HepG2 (cell line): ENCODE data around the gene TTC28. TPM values are rescaled to one million over a fixed set of nuclear protein-coding genes. Genes with fewer than 3 reads are reported as not detected.

Experiments used
- ATAC-seq: fragments of 200-7000 bp; cut with Tn5 transposase; 3 replicates; pipeline ENCODE4 v1.9.1; 2020; ENCODE audit warnings: mild to moderate bottlenecking, moderate library complexity
- BruUV-seq: library from RNA; stranded (reverse); fragments of 400-500 nt; replicated peaks from 2 replicates; lab custom pipeline; 2021; lab: Mats Ljungman, UMichigan
- CTCF ChIA-PET: fragments of 300-600 bp; formaldehyde crosslinking; extraction: SDS; loops from one replicate; lab custom pipeline; 2021; ENCODE audit warnings: low total read pairs, inconsistent platforms, low intra/inter-chr PET ratio; lab: Yijun Ruan, JAX
- POLR2A ChIA-PET: fragments of 350-600 bp; sonication (Branson Sonifier 250); formaldehyde crosslinking; loops from one replicate; lab custom pipeline; 2020; ENCODE audit warnings: antibody characterized with exemption, inconsistent platforms; lab: Yijun Ruan, JAX
- DNase-seq: peaks from one replicate; pipeline ENCODE4 v3.0.0-alpha.2; 2015; ENCODE audit warnings: low spot score
- FAIRE-seq: peaks from 3 replicates; lab custom pipeline; 2011; peaks lifted over from hg19 to GRCh38; lab: Jason Lieb, UNC
- H2AFZ ChIP-seq: one replicate; pipeline ENCODE4 v1.6.1; 2011; ENCODE audit warnings: low read length, inconsistent platforms
- H3K27ac ChIP-seq: fragments of 300-600 bp; 3 replicates; pipeline ENCODE4 v1.8.0; 2011; ENCODE audit warnings: mixed run types, mild to moderate bottlenecking, mixed read lengths, low read length, inconsistent platforms; ENCODE audit not compliant: insufficient read depth; ENCODE audit errors: extremely low read length
- H3K27me3 ChIP-seq, 2 experiments: fragments of 200-600 bp in 1 of 2; 2 replicates in 1 of 2; 3 replicates in 1 of 2; pipeline versions ENCODE4 v1.6.0 to v1.8.0; 2011; ENCODE audit warnings: low read length in 2 of 2, mild to moderate bottlenecking in 2 of 2, moderate library complexity in 2 of 2, inconsistent platforms in 1 of 2; ENCODE audit not compliant: insufficient read depth in 2 of 2, control insufficient read depth in 1 of 2
- H3K36me3 ChIP-seq, 2 experiments: fragments of 200-600 bp in 1 of 2; replicated peaks in 1 of 2; 2 replicates in 1 of 2; 3 replicates in 1 of 2; pipeline versions ENCODE4 v1.5.1 to v1.8.0; 2011; ENCODE audit warnings: low read length in 2 of 2, inconsistent platforms in 1 of 2; ENCODE audit not compliant: insufficient read depth in 2 of 2, control insufficient read depth in 1 of 2
- H3K4me1 ChIP-seq: 2 replicates; pipeline ENCODE4 v1.5.1; 2012; ENCODE audit warnings: low read length, inconsistent platforms; ENCODE audit not compliant: insufficient read depth
- H3K4me2 ChIP-seq: 2 replicates; pipeline ENCODE4 v1.6.0; 2011; ENCODE audit warnings: low read depth, low read length, inconsistent platforms
- H3K4me3 ChIP-seq, 3 experiments: fragments of 200-600 bp in 1 of 3; sonication (generic), shearing (Covaris generic) in 1 of 3; replicated peaks in 1 of 3; 2 replicates each; pipeline ENCODE4 v1.5.1; 2011 to 2016; ENCODE audit warnings: low read length in 3 of 3, inconsistent platforms in 2 of 3, low read depth in 2 of 3, mild to moderate bottlenecking in 2 of 3, control low read depth in 1 of 3, mixed read lengths in 1 of 3; ENCODE audit not compliant: insufficient read depth in 1 of 3
- H3K79me2 ChIP-seq: one replicate; pipeline ENCODE4 v1.6.1; 2011; ENCODE audit warnings: low read length, inconsistent platforms; ENCODE audit not compliant: insufficient read depth
- H3K9ac ChIP-seq: 2 replicates; pipeline ENCODE4 v1.6.0; 2011; ENCODE audit warnings: mild to moderate bottlenecking, low read depth, low read length, inconsistent platforms; ENCODE audit not compliant: insufficient read depth
- H3K9me3 ChIP-seq: 2 replicates; pipeline ENCODE4 v1.5.1; 2012; ENCODE audit warnings: mild to moderate bottlenecking, low read length
- H4K20me1 ChIP-seq: 2 replicates; pipeline ENCODE4 v1.6.0; 2011; ENCODE audit warnings: inconsistent platforms, mild to moderate bottlenecking, low read length, moderate library complexity; ENCODE audit not compliant: insufficient read depth
- CEBPZ ChIP-seq: IDR thresholded peaks from 2 replicates; pipeline ENCODE4 v1.6.1; 2012; ENCODE audit warnings: low read length, improper control_type of control experiment
- GLMP ChIP-seq: sonication (generic); formaldehyde crosslinking; IDR thresholded peaks from 2 replicates; pipeline ENCODE4 v1.9.0; 2021; ENCODE audit warnings: missing genetic modification reagents, mild to moderate bottlenecking, borderline replicate concordance
- HNRNPUL1 ChIP-seq: fragments of 200-400 bp; formaldehyde crosslinking; IDR thresholded peaks from 2 replicates; pipeline ENCODE4 v1.6.1; 2017; ENCODE audit warnings: low read depth, mild to moderate bottlenecking, low read length, moderate library complexity
- PHB2 ChIP-seq: fragments of 450-650 bp; IDR thresholded peaks from 2 replicates; pipeline ENCODE4 v1.6.1; 2018; ENCODE audit not compliant: partially characterized antibody
- SATB2 ChIP-seq: sonication (generic); formaldehyde crosslinking; IDR thresholded peaks from 2 replicates; pipeline ENCODE4 v1.5.0; 2020; ENCODE audit warnings: missing genetic modification reagents
- TFAP4 ChIP-seq: sonication (generic); IDR thresholded peaks from 2 replicates; pipeline ENCODE4 v1.6.1; 2016; ENCODE audit warnings: low read depth, borderline replicate concordance
- ZIK1 ChIP-seq: sonication (generic); formaldehyde crosslinking; IDR thresholded peaks from 2 replicates; pipeline ENCODE4 v1.5.0; 2020; ENCODE audit warnings: mild to moderate bottlenecking, low read depth, missing genetic modification reagents, borderline replicate concordance
- ZKSCAN8 ChIP-seq: IDR thresholded peaks from 2 replicates; pipeline ENCODE4 v1.6.1; 2016; ENCODE audit warnings: borderline replicate concordance, missing genetic modification reagents, missing compliant biosample characterization
- ZNF232 ChIP-seq: sonication (generic); formaldehyde crosslinking; IDR thresholded peaks from 2 replicates; pipeline ENCODE4 v1.4.0; 2020; ENCODE audit warnings: missing genetic modification reagents, borderline replicate concordance
- ZNF282 ChIP-seq: fragments of 450-650 bp; IDR thresholded peaks from 2 replicates; pipeline ENCODE4 v1.6.1; 2018; ENCODE audit not compliant: partially characterized antibody
- ZNF33A ChIP-seq: sonication (generic); formaldehyde crosslinking; IDR thresholded peaks from 2 replicates; pipeline ENCODE4 v1.5.1; 2020; ENCODE audit warnings: missing genetic modification reagents, mild to moderate bottlenecking, moderate library complexity, borderline replicate concordance
- ZNF354B ChIP-seq: sonication (generic); formaldehyde crosslinking; IDR thresholded peaks from 2 replicates; pipeline ENCODE4 v1.8.0; 2022; ENCODE audit warnings: mild to moderate bottlenecking, missing genetic modification reagents
- ZNF367 ChIP-seq: sonication (generic); formaldehyde crosslinking; IDR thresholded peaks from 2 replicates; pipeline ENCODE4 v1.4.0; 2020; ENCODE audit warnings: missing genetic modification reagents, borderline replicate concordance
- ZNF446 ChIP-seq: sonication (generic); formaldehyde crosslinking; IDR thresholded peaks from 2 replicates; pipeline ENCODE4 v1.5.0; 2020; ENCODE audit warnings: mild to moderate bottlenecking, missing genetic modification reagents
- ZNF564 ChIP-seq: sonication (generic); formaldehyde crosslinking; IDR thresholded peaks from 2 replicates; pipeline ENCODE4 v1.8.1; 2023; ENCODE audit warnings: mild to moderate bottlenecking, missing genetic modification reagents
- ZNF567 ChIP-seq: sonication (generic); formaldehyde crosslinking; IDR thresholded peaks from 2 replicates; pipeline ENCODE4 v1.8.1; 2023; ENCODE audit warnings: mild to moderate bottlenecking, missing genetic modification reagents, borderline replicate concordance
- ZNF572 ChIP-seq: sonication (generic); formaldehyde crosslinking; IDR thresholded peaks from 2 replicates; pipeline ENCODE4 v1.5.1; 2020; ENCODE audit warnings: mild to moderate bottlenecking, missing genetic modification reagents
- ZNF605 ChIP-seq: sonication (generic); formaldehyde crosslinking; IDR thresholded peaks from 2 replicates; pipeline ENCODE4 v1.8.0; 2022; ENCODE audit warnings: mild to moderate bottlenecking, missing genetic modification reagents
- ZNF883 ChIP-seq: sonication (generic); formaldehyde crosslinking; IDR thresholded peaks from 2 replicates; pipeline ENCODE4 v1.5.1; 2020; ENCODE audit warnings: mild to moderate bottlenecking, missing genetic modification reagents; ENCODE audit errors: not compliant biosample characterization
- WGBS: methylation state at CpG from one replicate; pipeline ENCODE4 v1.1.6; 2017; ENCODE audit warnings: low lambda C conversion rate; 5-methylcytosine and 5-hydroxymethylcytosine counted together
- in situ Hi-C: cut with HindIII; loops from 2 replicates; pipeline ENCODE4 v1.10.0; 2017; ENCODE audit warnings: low pct_unique_long_range_greater_than_20kb; ENCODE audit not compliant: extremely low pct_ligation_motif_present
- intact Hi-C: fragments of 100-400 bp; cut with micrococcal nuclease; formaldehyde crosslinking; loops from one replicate; pipeline ENCODE4 v1.10.0; 2022; ENCODE audit not compliant: unreplicated experiment
- polyA plus RNA-seq, 8 experiments: library from polyadenylated mRNA; depleted of rRNA in 3 of 8; stranded (reverse) in 7 of 8; unstranded in 1 of 8; fragments of >200 nt; fragmentation: Illumina TruSeq in 4 of 8; extraction: Trizol in 4 of 8; gene quantifications; 2 replicates each; pipeline versions ENCODE4 v1.2.1 to v1.2.3, GENCODE V29; 2011 to 2016; ENCODE audit warnings: low read depth in 4 of 8, missing spikeins in 1 of 8, mixed read lengths in 1 of 8; ENCODE audit not compliant: insufficient read depth in 1 of 8
- total RNA-seq, 5 experiments: library from RNA; depleted of rRNA; stranded (reverse); fragments of >200 nt; fragmentation: Illumina TruSeq; extraction: Trizol; gene quantifications; 2 replicates each; pipeline ENCODE4 v1.2.3, GENCODE V29; 2016; ENCODE audit warnings: low read depth in 1 of 5

The TTC28 gene
- total and polyA plus RNA-seq, 2 of the 13 experiments (the other 11 are each of a cell fraction or from before 2014, with no cell fraction given) = 4.2 to 13.1 TPM

GRCh38 chr22:28102151-28102812 is 577.4 kb downstream of the TTC28 start:
- H3K27ac ChIP-seq = no peak overlapping the region
- no peaks in the 10 kb centered on the region for H3K4me1 ChIP-seq
- WGBS = 94% methylated on average over 5 of the region's 5 CpGs
- POLR2A ChIA-PET = no interaction called here
- BruUV-seq = no TSS peak
- DNase-seq (no peak), ATAC-seq (no peak), FAIRE-seq (no peak)
- H3K36me3 ChIP-seq = peaks cover 10 to 43% of the 10 kb centered on the region in 2 experiments
- intact Hi-C loops (no loop called here), in situ Hi-C loops (no loop called here)
- H2AFZ ChIP-seq = no peak overlapping the region
- no peaks in the 10 kb centered on the region for H3K79me2 ChIP-seq
- CTCF ChIA-PET = no interaction called here
- no peaks in the 10 kb centered on the region for H3K27me3 ChIP-seq
- H3K9me3 ChIP-seq = no peaks in the 10 kb centered on the region
- H4K20me1 ChIP-seq = no peaks in the 10 kb centered on the region
- no peak overlapping the region for H3K9ac ChIP-seq
- no peak overlapping the region for H3K4me3 ChIP-seq
- TF ChIP-seq ZNF354B (CRISPR knock-in tag) (no peak), ZNF605 (CRISPR knock-in tag) (no peak), ZNF564 (CRISPR knock-in tag) (no peak), GLMP (CRISPR knock-in tag) (no peak), ZNF572 (CRISPR knock-in tag) (no peak), ZIK1 (CRISPR knock-in tag) (no peak), ZNF282 (no peak), ZNF232 (CRISPR knock-in tag) (no peak), HNRNPUL1 (no peak), SATB2 (CRISPR knock-in tag) (no peak), ZNF367 (CRISPR knock-in tag) (no peak), ZNF446 (CRISPR knock-in tag) (no peak), ZNF883 (no peak), CEBPZ (no peak), ZNF567 (CRISPR knock-in tag) (no peak), TFAP4 (no peak), ZKSCAN8 (CRISPR knock-in tag) (no peak), ZNF33A (CRISPR knock-in tag) (no peak), PHB2 (no peak)
- H3K4me2 ChIP-seq = no peak overlapping the region
